OCI-LY7 (cell line): Measurements from ENCODE around the gene SMARCD1.
"Not testable (repeated sequence)": the region's sequence is repeated elsewhere in the genome, so short reads cannot be mapped to it uniquely, and the experiment has no call there.

Source experiments
- EZH2phosphoT487 ChIP-seq: fragments of 200-600 bp; sonication (generic); IDR thresholded peaks from 2 replicates; pipeline ENCODE4 v1.6.1; 2018; ENCODE audit warnings: low read depth, borderline replicate concordance, mild to moderate bottlenecking, mixed run types, antibody characterized with exemption, low read length, moderate library complexity, mixed read lengths
- TF ChIP-seq, protein P1 (sequence below): fragments of 200-600 bp; sonication (generic); conservative IDR thresholded peaks from 2 replicates; pipeline ENCODE4 v1.5.1; 2014; ENCODE audit warnings: mild to moderate bottlenecking, antibody characterized with exemption, low read length, moderate library complexity, mixed read lengths

DNA sequence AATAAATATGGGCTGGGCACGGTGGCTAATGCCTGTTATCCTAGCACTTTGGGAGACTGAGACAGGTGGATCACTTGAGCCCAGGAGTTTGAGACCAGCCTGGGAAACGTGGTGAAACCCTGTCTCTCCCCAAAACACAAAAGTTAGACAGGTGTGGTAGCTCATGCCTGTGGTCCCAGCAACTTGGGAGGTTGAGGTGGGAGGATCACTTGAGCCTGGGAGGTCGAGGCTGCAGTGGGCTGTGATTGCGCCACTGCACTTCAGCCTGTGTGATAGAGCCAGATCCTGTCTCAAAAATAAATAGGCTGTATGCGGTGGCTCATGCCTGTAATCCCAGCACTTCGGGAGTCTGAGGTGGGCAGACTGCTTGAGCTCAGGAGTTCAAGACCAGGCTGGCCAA lies 62.9 kb downstream of the SMARCD1 start:
- TF ChIP-seq, protein P1, sequence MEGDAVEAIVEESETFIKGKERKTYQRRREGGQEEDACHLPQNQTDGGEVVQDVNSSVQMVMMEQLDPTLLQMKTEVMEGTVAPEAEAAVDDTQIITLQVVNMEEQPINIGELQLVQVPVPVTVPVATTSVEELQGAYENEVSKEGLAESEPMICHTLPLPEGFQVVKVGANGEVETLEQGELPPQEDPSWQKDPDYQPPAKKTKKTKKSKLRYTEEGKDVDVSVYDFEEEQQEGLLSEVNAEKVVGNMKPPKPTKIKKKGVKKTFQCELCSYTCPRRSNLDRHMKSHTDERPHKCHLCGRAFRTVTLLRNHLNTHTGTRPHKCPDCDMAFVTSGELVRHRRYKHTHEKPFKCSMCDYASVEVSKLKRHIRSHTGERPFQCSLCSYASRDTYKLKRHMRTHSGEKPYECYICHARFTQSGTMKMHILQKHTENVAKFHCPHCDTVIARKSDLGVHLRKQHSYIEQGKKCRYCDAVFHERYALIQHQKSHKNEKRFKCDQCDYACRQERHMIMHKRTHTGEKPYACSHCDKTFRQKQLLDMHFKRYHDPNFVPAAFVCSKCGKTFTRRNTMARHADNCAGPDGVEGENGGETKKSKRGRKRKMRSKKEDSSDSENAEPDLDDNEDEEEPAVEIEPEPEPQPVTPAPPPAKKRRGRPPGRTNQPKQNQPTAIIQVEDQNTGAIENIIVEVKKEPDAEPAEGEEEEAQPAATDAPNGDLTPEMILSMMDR: not testable (repeated sequence)
- not testable (repeated sequence) for TF ChIP-seq EZH2phosphoT487
